Parathyroid adenoma (tissue), 2 donors: ENCODE measurements around the gene APOA4.

Experiments
- H2AFZ ChIP-seq: fragments of 300-600 bp; sonication (generic); one replicate; pipeline ENCODE4 v1.7.0; 2017; ENCODE audit warnings: antibody characterized with exemption, mild to moderate bottlenecking
- H3K27ac ChIP-seq: fragments of 300-600 bp; sonication (generic); one replicate; pipeline ENCODE4 v1.7.0; 2017
- H3K27me3 ChIP-seq: fragments of 300-600 bp; sonication (generic); one replicate; pipeline ENCODE4 v1.7.0; 2017; ENCODE audit warnings: low read length; ENCODE audit not compliant: control insufficient read depth, insufficient read depth
- H3K36me3 ChIP-seq: fragments of 300-600 bp; sonication (generic); one replicate; pipeline ENCODE4 v1.7.0; 2017; ENCODE audit warnings: low read length; ENCODE audit not compliant: control insufficient read depth, insufficient read depth
- H3K4me1 ChIP-seq: fragments of 300-600 bp; sonication (generic); one replicate; pipeline ENCODE4 v1.7.0; 2017; ENCODE audit warnings: control low read depth
- H3K4me2 ChIP-seq: fragments of 300-600 bp; sonication (generic); one replicate; pipeline ENCODE4 v1.7.0; 2017; ENCODE audit warnings: low read length
- H3K4me3 ChIP-seq: fragments of 300-600 bp; sonication (generic); one replicate; pipeline ENCODE4 v1.7.0; 2017; ENCODE audit warnings: low read depth, low read length
- H3K79me2 ChIP-seq: fragments of 300-600 bp; sonication (generic); one replicate; pipeline ENCODE4 v1.7.0; 2017; ENCODE audit warnings: control low read depth
- H3K9ac ChIP-seq: fragments of 300-600 bp; sonication (generic); one replicate; pipeline ENCODE4 v1.7.0; 2017; ENCODE audit warnings: mild to moderate bottlenecking
- H3K9me3 ChIP-seq: fragments of 300-600 bp; sonication (generic); one replicate; pipeline ENCODE4 v1.7.0; 2017; ENCODE audit warnings: low read length; ENCODE audit not compliant: control insufficient read depth
- TF ChIP-seq, protein P1 (sequence below): fragments of 300-600 bp; sonication (generic); IDR thresholded peaks from one replicate; pipeline ENCODE4 v1.7.0; 2017; ENCODE audit warnings: antibody characterized with exemption, mild to moderate bottlenecking
- donor health status: primary hyperparathyroidism.

The APOA4 gene

DNA sequence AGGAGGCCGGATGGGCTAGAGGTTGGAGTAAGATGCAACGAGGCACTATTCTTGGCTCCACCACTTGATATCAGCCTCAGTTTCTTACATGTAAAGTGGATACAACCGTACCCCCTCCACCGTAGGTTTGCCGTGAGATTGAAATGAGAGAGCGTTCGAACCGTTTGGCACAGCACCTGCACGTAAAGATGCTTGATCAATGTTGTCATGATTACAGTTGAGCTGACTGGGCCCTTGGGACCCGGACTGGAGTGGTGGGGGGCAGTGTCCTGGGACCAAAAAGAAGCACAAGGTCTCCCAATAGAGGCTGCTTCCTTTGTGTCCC, 10.3 kb upstream of the APOA4 start:
- H2AFZ ChIP-seq, result no peak overlapping the region
- no peak overlapping the region for H3K4me2 ChIP-seq

GRCh38 chr11:116832350-116833290, 9.5 kb upstream of the APOA4 start:
- Histone ChIP-seq H3K4me3 (no peak overlapping the region), H3K79me2 (no peaks in the 10 kb centered on the region), H3K9me3 (no peaks in the 10 kb centered on the region), H3K4me1 (no peaks in the 10 kb centered on the region), H3K36me3 (no peaks in the 10 kb centered on the region), H3K27ac (no peak overlapping the region), H3K9ac (no peak overlapping the region), H3K27me3 (no peaks in the 10 kb centered on the region), H3K4me2 (no peak overlapping the region), H2AFZ (no peak overlapping the region)
- TF ChIP-seq, protein P1, sequence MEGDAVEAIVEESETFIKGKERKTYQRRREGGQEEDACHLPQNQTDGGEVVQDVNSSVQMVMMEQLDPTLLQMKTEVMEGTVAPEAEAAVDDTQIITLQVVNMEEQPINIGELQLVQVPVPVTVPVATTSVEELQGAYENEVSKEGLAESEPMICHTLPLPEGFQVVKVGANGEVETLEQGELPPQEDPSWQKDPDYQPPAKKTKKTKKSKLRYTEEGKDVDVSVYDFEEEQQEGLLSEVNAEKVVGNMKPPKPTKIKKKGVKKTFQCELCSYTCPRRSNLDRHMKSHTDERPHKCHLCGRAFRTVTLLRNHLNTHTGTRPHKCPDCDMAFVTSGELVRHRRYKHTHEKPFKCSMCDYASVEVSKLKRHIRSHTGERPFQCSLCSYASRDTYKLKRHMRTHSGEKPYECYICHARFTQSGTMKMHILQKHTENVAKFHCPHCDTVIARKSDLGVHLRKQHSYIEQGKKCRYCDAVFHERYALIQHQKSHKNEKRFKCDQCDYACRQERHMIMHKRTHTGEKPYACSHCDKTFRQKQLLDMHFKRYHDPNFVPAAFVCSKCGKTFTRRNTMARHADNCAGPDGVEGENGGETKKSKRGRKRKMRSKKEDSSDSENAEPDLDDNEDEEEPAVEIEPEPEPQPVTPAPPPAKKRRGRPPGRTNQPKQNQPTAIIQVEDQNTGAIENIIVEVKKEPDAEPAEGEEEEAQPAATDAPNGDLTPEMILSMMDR, result no peak

More for the DNA sequence above, 10.3 kb upstream of the APOA4 start:
- Histone ChIP-seq H3K36me3 (no peaks in the 10 kb centered on the region), H3K27ac (no peak overlapping the region), H3K4me1 (no peaks in the 10 kb centered on the region), H3K27me3 (no peaks in the 10 kb centered on the region), H3K4me3 (no peak overlapping the region), H3K9me3 (no peaks in the 10 kb centered on the region), H3K79me2 (no peaks in the 10 kb centered on the region), H3K9ac (no peak overlapping the region)
- TF ChIP-seq, protein P1, result no peak

DNA sequence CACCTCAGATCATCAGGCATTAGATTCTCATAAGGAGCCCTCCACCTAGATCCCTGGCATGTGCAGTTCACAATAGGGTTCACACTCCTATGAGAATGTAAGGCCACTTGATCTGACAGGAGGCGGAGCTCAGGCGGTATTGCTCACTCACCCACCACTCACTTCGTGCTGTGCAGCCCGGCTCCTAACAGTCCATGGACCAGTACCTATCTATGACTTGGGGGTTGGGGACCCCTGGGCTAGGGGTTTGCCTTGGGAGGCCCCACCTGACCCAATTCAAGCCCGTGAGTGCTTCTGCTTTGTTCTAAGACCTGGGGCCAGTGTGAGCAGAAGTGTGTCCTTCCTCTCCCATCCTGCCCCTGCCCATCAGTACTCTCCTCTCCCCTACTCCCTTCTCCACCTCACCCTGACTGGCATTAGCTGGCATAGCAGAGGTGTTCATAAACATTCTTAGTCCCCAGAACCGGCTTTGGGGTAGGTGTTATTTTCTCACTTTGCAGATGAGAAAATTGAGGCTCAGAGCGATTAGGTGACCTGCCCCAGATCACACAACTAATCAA, 8.8 kb upstream of the APOA4 start:
- Histone ChIP-seq H3K9me3 (no peaks in the 10 kb centered on the region), H3K4me3 (no peak overlapping the region), H3K79me2 (no peaks in the 10 kb centered on the region), H3K9ac (no peak overlapping the region), H2AFZ (no peak overlapping the region), H3K27me3 (no peaks in the 10 kb centered on the region), H3K27ac (no peak overlapping the region), H3K36me3 (no peaks in the 10 kb centered on the region), H3K4me2 (no peak overlapping the region), H3K4me1 (no peaks in the 10 kb centered on the region)
- TF ChIP-seq, protein P1, result no peak

GRCh38 chr11:116830184-116830912, 7.2 kb upstream of the APOA4 start:
- TF ChIP-seq, protein P1, result no peak
- Histone ChIP-seq H3K9ac (no peak overlapping the region), H3K27me3 (no peaks in the 10 kb centered on the region), H3K9me3 (no peaks in the 10 kb centered on the region), H3K36me3 (no peaks in the 10 kb centered on the region), H2AFZ (no peak overlapping the region), H3K4me1 (no peaks in the 10 kb centered on the region), H3K4me3 (no peak overlapping the region), H3K27ac (no peak overlapping the region), H3K4me2 (no peak overlapping the region), H3K79me2 (no peaks in the 10 kb centered on the region)
